GM21515 (cell line): Measurements from ENCODE around the gene ALG2.

Experiments
- ATAC-seq: cut with Tn5 transposase; IDR thresholded peaks from one replicate; pipeline ENCODE4 v1.9.1; 2021; ENCODE audit not compliant: unreplicated experiment

ALG2 gene

DNA sequence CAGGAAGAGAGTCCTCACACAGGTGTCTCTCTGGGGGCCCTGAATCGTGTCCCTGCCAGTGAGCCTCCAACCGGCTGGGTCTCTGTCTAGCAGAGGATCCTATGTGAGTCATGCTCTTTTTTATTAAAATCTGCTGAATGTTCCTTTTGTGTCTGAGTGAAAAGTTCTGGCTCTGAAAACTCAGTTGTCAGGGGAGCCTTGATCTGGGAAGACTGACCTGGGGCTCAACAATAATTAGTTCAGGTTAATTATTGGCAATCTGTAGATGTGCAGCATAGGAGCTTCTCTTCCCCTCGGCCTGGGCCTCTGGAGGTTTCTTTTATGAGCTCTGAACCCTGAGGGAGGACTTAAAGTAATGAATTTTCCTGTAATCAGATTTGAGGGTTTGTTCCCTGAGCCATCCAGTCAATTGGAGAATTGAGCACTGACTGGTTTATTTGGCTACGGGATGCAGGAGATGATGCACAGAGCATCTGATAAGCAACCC, 45.2 kb downstream of the ALG2 start:
- no peak for ATAC-seq

DNA sequence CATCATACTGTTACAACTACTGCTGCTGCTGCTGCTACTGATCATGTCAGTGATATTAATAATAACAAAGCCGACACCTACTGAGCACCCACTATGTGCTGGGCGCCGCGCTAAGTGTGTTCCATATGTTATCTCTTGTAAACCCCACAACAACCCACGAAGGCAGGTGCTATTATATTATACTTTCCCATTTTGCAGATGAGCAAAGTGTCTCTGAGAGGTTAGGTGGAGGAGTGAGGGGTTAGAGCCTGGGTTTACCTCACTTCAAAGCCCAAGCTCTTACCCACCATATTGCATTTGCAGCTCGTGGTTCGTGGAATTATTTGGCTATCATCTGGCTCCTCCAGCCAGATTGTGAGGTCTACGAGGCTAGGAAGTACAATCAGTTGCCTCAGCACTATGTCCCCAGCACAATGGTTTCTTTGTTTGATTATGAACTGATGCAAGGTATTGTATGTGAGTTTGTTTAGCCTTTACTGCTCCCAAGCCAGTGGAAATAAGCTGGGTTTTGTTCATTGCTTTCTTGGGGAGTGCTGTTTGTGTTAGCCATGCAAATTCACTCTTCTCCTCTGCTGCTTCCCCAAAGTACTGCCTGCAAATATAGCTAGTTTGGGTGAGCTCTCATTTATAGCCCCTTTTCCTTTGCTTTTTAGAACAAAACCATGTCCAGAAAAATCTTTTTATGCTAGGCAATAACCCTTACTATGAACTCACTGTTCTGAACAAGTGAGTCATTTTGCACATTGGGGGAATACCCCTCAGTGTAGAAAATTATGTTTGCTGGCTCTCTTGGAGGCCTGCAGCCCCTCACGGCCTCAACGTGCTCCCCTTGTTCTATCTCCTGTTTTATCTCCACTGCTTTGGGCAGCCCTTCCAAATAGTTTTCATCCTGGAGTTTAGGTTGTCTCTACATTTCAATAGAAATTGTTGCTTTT, 47.9 kb downstream of the ALG2 start:
- ATAC-seq: no peak

- no peak for ATAC-seq
These were observed 49.3 kb downstream of the ALG2 start for GRCh38 chr9:99172124-99173091.

DNA sequence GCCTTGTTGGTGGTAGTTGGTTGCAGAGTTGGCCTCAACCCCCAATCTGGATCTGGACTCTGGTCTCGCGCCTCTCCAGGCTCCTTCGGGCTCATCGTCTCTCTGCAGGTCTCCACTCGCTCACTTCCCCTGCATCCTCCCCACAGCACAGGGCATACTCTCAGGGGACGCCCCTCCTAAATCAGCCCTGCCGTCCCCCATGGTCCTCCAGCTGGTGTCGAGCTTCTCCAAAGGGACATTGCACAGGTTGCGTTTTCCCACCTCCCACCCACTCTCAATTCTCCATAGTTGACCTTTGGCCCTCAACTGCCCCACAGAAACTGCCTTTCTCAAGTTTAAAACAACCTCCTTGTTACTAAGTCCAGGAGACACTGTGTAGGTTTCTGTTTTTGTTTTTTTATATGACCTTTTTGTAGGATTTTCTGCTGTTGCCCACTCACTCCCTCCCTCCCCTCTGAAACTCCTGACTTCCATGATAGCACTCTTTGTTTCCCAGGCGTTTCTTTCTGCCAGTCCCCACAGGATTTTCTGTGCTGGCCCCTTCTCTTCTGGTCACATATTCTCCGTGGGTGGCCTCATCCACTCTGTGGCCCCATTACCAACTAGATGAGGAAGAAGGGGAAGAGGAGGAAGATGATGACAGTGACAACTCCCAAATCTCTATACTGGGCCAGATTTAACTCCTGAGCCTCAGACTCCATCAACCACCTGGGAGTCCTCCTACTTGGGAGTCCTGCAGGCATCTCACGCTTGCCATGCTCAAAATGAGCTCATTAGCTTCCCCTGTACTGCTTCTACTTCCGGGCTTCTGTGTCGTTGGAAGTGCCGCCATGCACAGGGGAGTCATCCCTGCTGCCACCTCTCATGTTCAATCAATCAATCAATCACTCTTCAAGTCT, 50.3 kb downstream of the ALG2 start:
- ATAC-seq: no peak

DNA sequence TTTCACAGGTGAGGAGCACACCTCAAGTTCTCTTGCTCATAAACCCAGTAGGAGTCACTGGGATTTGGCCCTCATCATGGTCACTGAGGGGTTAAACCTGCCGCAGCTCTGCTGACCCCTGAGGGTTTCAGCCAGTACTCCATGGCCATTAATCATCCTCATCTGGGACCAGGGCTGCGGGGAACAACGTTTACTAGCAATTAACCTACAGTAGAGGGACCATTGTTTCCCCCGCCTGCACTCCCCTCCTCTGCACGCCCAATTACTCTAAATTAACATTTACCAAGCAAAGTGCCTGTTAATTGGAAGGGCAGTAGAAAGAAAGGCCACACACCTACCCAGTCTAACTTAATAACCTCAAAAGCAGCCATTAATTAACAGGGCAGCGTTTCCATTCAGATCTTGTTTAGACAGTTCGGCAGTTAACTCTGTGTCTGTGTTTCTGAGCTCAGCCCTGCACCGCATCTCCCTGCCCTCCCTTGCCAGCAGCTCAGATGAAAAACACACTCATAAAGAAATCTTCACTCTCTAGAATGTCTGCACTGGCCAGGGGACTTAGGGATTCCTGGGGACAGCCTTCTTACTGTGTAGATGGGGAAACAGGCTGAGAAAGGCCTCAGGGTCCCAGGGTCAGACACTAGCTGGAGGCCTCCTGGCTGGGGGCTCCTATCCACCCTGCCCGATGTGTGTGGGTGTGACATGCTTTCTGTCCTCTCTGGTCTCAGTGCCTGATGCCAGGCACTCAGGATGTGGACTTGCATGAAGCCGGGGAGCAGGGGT, 51.6 kb downstream of the ALG2 start:
- ATAC-seq: no peak

- ATAC-seq: no peak
These were observed 52.7 kb downstream of the ALG2 start for GRCh38 chr9:99169086-99169485.

GRCh38 chr9:99167694-99168093, 54.0 kb downstream of the ALG2 start:
- peak; percentile 44 for ATAC-seq

GRCh38 chr9:99167119-99167518, 54.6 kb downstream of the ALG2 start:
- ATAC-seq: no peak
